ENCODE results near the gene PIGN.

GRCh38 chr18:62081761-62082294 is 105.0 kb downstream of the PIGN start:
- no peak for TF ChIP-seq POLR2A (IDR thresholded peaks at IDR 0.05)
- TF ChIP-seq CTCF (IDR thresholded peaks at IDR 0.05), result no peak
- no peak for TF ChIP-seq POLR2AphosphoS5 (IDR thresholded peaks at IDR 0.05)
